HCT116 (cell line): ENCODE data around the gene CCDC197. TPM values are rescaled to one million over a fixed set of nuclear protein-coding genes. Genes with fewer than 3 reads are reported as not detected.

Source experiments
- ATAC-seq: fragments of 200-7000 bp; cut with Tn5 transposase; 2 replicates; pipeline ENCODE4 v1.9.1; 2020; ENCODE audit warnings: mild to moderate bottlenecking, moderate library complexity
- BruUV-seq: library from RNA; stranded (reverse); fragments of 400-500 nt; replicated peaks from 2 replicates; lab custom pipeline; 2021; lab: Mats Ljungman, UMichigan
- CTCF ChIA-PET: fragments of 300-600 bp; sonication (Branson Sonifier 250); formaldehyde crosslinking; loops from one replicate; lab custom pipeline; 2021; ENCODE audit warnings: antibody characterized with exemption; lab: Charles Lee
- POLR2A ChIA-PET: fragments of 300-600, 350-600 bp; sonication (Branson Sonifier 250); formaldehyde crosslinking; loops from one replicate; lab custom pipeline; 2021; ENCODE audit warnings: antibody characterized with exemption; lab: Charles Lee
- RAD21 ChIA-PET, 2 experiments: fragments of 300-600 bp; sonication (Branson Sonifier 250); formaldehyde crosslinking; loops; one replicate each; lab custom pipeline; 2023; ENCODE audit warnings: low total read pairs in 2 of 2; ENCODE audit not compliant: uncharacterized antibody in 2 of 2, unreplicated experiment in 2 of 2, low non-redundant PET in 1 of 2; lab: Charles Lee
- DNase-seq: peaks from one replicate; pipeline ENCODE4 v3.0.0-alpha.2; 2010; ENCODE audit warnings: low read depth, low spot score
- H2AFZ ChIP-seq: fragments of 200-600 bp; shearing (Covaris generic), sonication (generic); 2 replicates; pipeline ENCODE4 v1.6.1; 2017; ENCODE audit warnings: low read depth, mixed run types, mixed read lengths, antibody characterized with exemption, low read length; ENCODE audit not compliant: poor library complexity, severe bottlenecking
- H3K27ac ChIP-seq: 2 replicates; pipeline ENCODE4 v1.5.1; 2012; ENCODE audit warnings: low read depth, low read length
- H3K27me3 ChIP-seq: fragments of 200-600 bp; sonication (generic); 2 replicates; pipeline ENCODE4 v1.6.1; 2016; ENCODE audit warnings: mixed run types, low read length, mixed read lengths; ENCODE audit not compliant: insufficient read depth
- H3K36me3 ChIP-seq, 2 experiments: fragments of 200-500 bp in 1 of 2; fragments of 200-600 bp in 1 of 2; sonication (Bioruptor generic) in 1 of 2; sonication (generic) in 1 of 2; 2 replicates each; pipeline versions ENCODE4 v1.5.1 to v1.6.1; 2014 to 2016; ENCODE audit warnings: low read length in 2 of 2, inconsistent platforms in 1 of 2, mixed read lengths in 1 of 2, mixed run types in 1 of 2; ENCODE audit not compliant: insufficient read depth in 2 of 2, control insufficient read depth in 1 of 2
- H3K4me1 ChIP-seq, 2 experiments: fragments of 200-600 bp in 1 of 2; sonication (generic) in 1 of 2; 2 replicates each; pipeline versions ENCODE4 v1.5.1 to v1.6.1; 2012 to 2017; ENCODE audit warnings: low read length in 2 of 2, inconsistent platforms in 1 of 2, mild to moderate bottlenecking in 1 of 2, mixed read lengths in 1 of 2, mixed run types in 1 of 2, moderate library complexity in 1 of 2; ENCODE audit not compliant: insufficient read depth in 2 of 2, control insufficient read depth in 1 of 2
- H3K4me2 ChIP-seq: fragments of 200-600 bp; sonication (generic); 2 replicates; pipeline ENCODE4 v1.6.1; 2017; ENCODE audit warnings: mixed run types, low read length, mixed read lengths
- H3K4me3 ChIP-seq, 2 experiments: fragments of 200-600 bp in 1 of 2; sonication (generic) in 1 of 2; replicated peaks in 1 of 2; 2 replicates each; pipeline ENCODE4 v1.5.1; 2011 to 2016; ENCODE audit warnings: low read length in 2 of 2, control low read depth in 1 of 2, low read depth in 1 of 2, mild to moderate bottlenecking in 1 of 2, mixed read lengths in 1 of 2, mixed run types in 1 of 2
- H3K79me2 ChIP-seq: fragments of 200-600 bp; sonication (generic); 2 replicates; pipeline ENCODE4 v1.6.1; 2017; ENCODE audit warnings: mild to moderate bottlenecking, mixed run types, low read length, moderate library complexity, mixed read lengths; ENCODE audit not compliant: insufficient read depth
- H3K9ac ChIP-seq: fragments of 200-600 bp; sonication (generic); 2 replicates; pipeline ENCODE4 v1.6.1; 2016; ENCODE audit warnings: low read length, mixed read lengths
- H3K9me2 ChIP-seq: fragments of 200-600 bp; sonication (generic), shearing (Covaris generic); 2 replicates; pipeline ENCODE4 v1.6.1; 2017; ENCODE audit warnings: mixed run types, mild to moderate bottlenecking, moderate library complexity; ENCODE audit not compliant: insufficient read depth
- H3K9me3 ChIP-seq, 2 experiments: fragments of 200-500 bp in 1 of 2; fragments of 200-600 bp in 1 of 2; sonication (Bioruptor generic) in 1 of 2; sonication (generic) in 1 of 2; 2 replicates each; pipeline ENCODE4 v1.6.1; 2014 to 2017; ENCODE audit warnings: low read length in 2 of 2, mixed read lengths in 2 of 2, inconsistent platforms in 1 of 2, low read depth in 1 of 2, mild to moderate bottlenecking in 1 of 2, mixed run types in 1 of 2, moderate library complexity in 1 of 2; ENCODE audit not compliant: control insufficient read depth in 1 of 2, insufficient read depth in 1 of 2
- H4K20me1 ChIP-seq: fragments of 200-600 bp; sonication (generic), shearing (Covaris generic); 2 replicates; pipeline ENCODE4 v1.6.1; 2017; ENCODE audit warnings: mixed run types, mild to moderate bottlenecking, moderate library complexity; ENCODE audit not compliant: insufficient read depth
- CEBPB ChIP-seq: IDR thresholded peaks from 2 replicates; pipeline ENCODE4 v1.6.1; 2012; ENCODE audit warnings: low read depth
- CTCF ChIP-seq, 3 experiments: fragments of 200-600 bp in 1 of 3; sonication (generic) in 1 of 3; IDR thresholded peaks in 2 of 3; conservative IDR thresholded peaks in 1 of 3; 2 replicates each; pipeline ENCODE4 v1.5.1; 2012 to 2017; ENCODE audit warnings: low read depth in 2 of 3, low read length in 2 of 3, antibody characterized with exemption in 1 of 3, borderline replicate concordance in 1 of 3, control low read depth in 1 of 3, mild to moderate bottlenecking in 1 of 3, mixed read lengths in 1 of 3, mixed run types in 1 of 3, moderate library complexity in 1 of 3; ENCODE audit not compliant: insufficient read depth in 1 of 3
- SP1 ChIP-seq: IDR thresholded peaks from 2 replicates; pipeline ENCODE4 v1.6.1; 2012; ENCODE audit warnings: low read depth
- ZBTB33 ChIP-seq: IDR thresholded peaks from 2 replicates; pipeline ENCODE4 v1.6.1; 2011; ENCODE audit warnings: mild to moderate bottlenecking, low read length, moderate library complexity; ENCODE audit not compliant: insufficient replicate concordance; ENCODE audit errors: extremely low read depth
- ZFX ChIP-seq: fragments of 450-650 bp; IDR thresholded peaks from 2 replicates; pipeline ENCODE4 v1.6.1; 2017
- intact Hi-C: fragments of 100-400 bp; cut with micrococcal nuclease; formaldehyde crosslinking; loops from 2 replicates; pipeline ENCODE4 v1.10.0; 2022
- total RNA-seq: library from RNA; stranded (reverse); gene quantifications from one replicate; pipeline ENCODE4 v1.2.1, GENCODE V29; 2021; ENCODE audit not compliant: unreplicated experiment

The CCDC197 gene
- total RNA-seq, 1 experiment from 2014 or later: not detected

DNA sequence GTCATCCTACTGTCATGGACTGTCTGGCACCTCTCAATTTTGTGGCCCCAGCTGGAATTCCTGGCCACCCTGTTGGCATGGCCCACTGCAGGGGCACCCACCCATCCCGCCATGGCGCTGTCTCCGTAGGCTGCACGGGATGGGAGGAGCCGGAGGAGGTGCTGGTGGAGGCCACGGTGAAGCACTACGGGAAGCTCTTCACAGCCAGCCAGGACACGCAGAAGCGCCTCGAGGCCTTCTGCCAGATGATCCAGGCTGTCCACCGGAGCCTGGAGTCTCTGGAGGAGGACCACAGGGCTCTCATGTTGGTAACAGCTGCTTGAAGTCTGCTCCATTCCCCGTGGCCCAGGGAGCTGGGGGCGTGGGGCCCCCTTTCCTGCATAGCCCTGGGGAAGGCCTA, 3.9 kb downstream of the CCDC197 start:
- ChIA-PET POLR2A (no interaction called here), CTCF (interaction anchor here (0.7 to 10.4 kb wide), 5 partner anchors 10 to 65 kb away, joined by 3 to 121 read pairs (median 6); partner anchors contain the start of gene OTUB2)
- H2AFZ ChIP-seq: no peak overlapping the region

More for the DNA sequence above, 3.9 kb downstream of the CCDC197 start:
- H3K36me3 ChIP-seq: no peaks in the 10 kb centered on the region
- no peaks in the 10 kb centered on the region for H4K20me1 ChIP-seq
- TF ChIP-seq SP1 (no peak), ZBTB33 (no peak), CTCF (IDR thresholded peaks at IDR 0.05 in 2 of 3, conservative IDR thresholded peaks at IDR 0.05 in 1 of 3; ENCODE audit: borderline replicate concordance in 1 of 3, insufficient read depth in 1 of 3, low read depth in 2 of 3, low read length in 2 of 3) (no peak), ZFX (no peak), CEBPB (no peak)
- H3K9ac ChIP-seq: no peak overlapping the region
- RAD21 ChIA-PET: interaction anchor here (1.1 to 2.2 kb wide), 2 partner anchors 61 kb away, joined by 7 to 11 read pairs; no protein-coding TSS in a partner anchor
- no peaks in the 10 kb centered on the region for H3K9me3 ChIP-seq
- no peak overlapping the region for H3K4me2 ChIP-seq
- H3K27me3 ChIP-seq: no peaks in the 10 kb centered on the region
- H3K27ac ChIP-seq: no peak overlapping the region; the same call in 1 of the 2 replicates
- no peaks in the 10 kb centered on the region for H3K79me2 ChIP-seq
- BruUV-seq: no TSS peak
- DNase-seq (no peak), ATAC-seq (no peak)
- peaks cover 0 to 19% of the 10 kb centered on the region in 2 experiments; a peak in 2 of 4 replicates for H3K4me1 ChIP-seq
- no peak overlapping the region for H3K4me3 ChIP-seq
- intact Hi-C loops: loop anchor here (1.0 to 10.0 kb wide), 2 partner anchors 61 to 346 kb away; no protein-coding TSS in a partner anchor
- H3K9me2 ChIP-seq: no peaks in the 10 kb centered on the region
